A673 (cell line): ENCODE results near the gene ARL14. TPM values are rescaled to one million over a fixed set of nuclear protein-coding genes. Genes with fewer than 3 reads are reported as not detected.

Source experiments
- BruUV-seq: library from RNA; stranded (reverse); fragments of 400-500 nt; replicated peaks from 2 replicates; lab custom pipeline; 2021; lab: Mats Ljungman, UMichigan
- CTCF ChIA-PET: fragments of 300-600 bp; sonication (Branson Sonifier 250); formaldehyde crosslinking; loops from one replicate; lab custom pipeline; 2022; ENCODE audit warnings: antibody characterized with exemption; lab: Charles Lee
- POLR2A ChIA-PET: fragments of 300-600 bp; sonication (Branson Sonifier 250); formaldehyde crosslinking; loops from one replicate; lab custom pipeline; 2022; ENCODE audit warnings: antibody characterized with exemption; ENCODE audit not compliant: low non-redundant PET; lab: Charles Lee
- DNase-seq: peaks from one replicate; pipeline ENCODE4 v3.0.0-alpha.2; 2015; ENCODE audit warnings: low spot score
- H3K27ac ChIP-seq: fragments of 200-600 bp; sonication (generic); 2 replicates; pipeline ENCODE4 v1.5.1; 2016; ENCODE audit warnings: mixed run types, low read depth, mild to moderate bottlenecking, mixed read lengths, antibody characterized with exemption, low read length; ENCODE audit not compliant: poor library complexity, severe bottlenecking
- H3K27me3 ChIP-seq: fragments of 200-600 bp; sonication (generic); replicated peaks from 2 replicates; pipeline ENCODE4 v1.6.1; 2017; ENCODE audit warnings: mixed run types, low read depth, mild to moderate bottlenecking, mixed read lengths, antibody characterized with exemption, low read length; ENCODE audit not compliant: insufficient read depth, poor library complexity
- H3K36me3 ChIP-seq: fragments of 200-600 bp; sonication (generic); 2 replicates; pipeline ENCODE4 v1.6.1; 2016; ENCODE audit warnings: mixed run types, mild to moderate bottlenecking, mixed read lengths, antibody characterized with exemption, low read length; ENCODE audit not compliant: insufficient read depth, poor library complexity, severe bottlenecking
- H3K4me1 ChIP-seq: fragments of 200-600 bp; sonication (generic); 2 replicates; pipeline ENCODE4 v1.6.1; 2017; ENCODE audit warnings: mixed run types, mild to moderate bottlenecking, mixed read lengths, antibody characterized with exemption, low read length; ENCODE audit not compliant: insufficient read depth, poor library complexity, severe bottlenecking
- H3K4me3 ChIP-seq: fragments of 200-600 bp; sonication (generic); 2 replicates; pipeline ENCODE4 v1.5.1; 2016; ENCODE audit warnings: low read depth, mixed run types, mild to moderate bottlenecking, mixed read lengths, low read length; ENCODE audit not compliant: poor library complexity, severe bottlenecking
- H3K9me3 ChIP-seq: fragments of 200-600 bp; sonication (generic); 2 replicates; pipeline ENCODE4 v1.6.1; 2016; ENCODE audit warnings: mixed run types, low read depth, mild to moderate bottlenecking, mixed read lengths, antibody characterized with exemption, low read length; ENCODE audit not compliant: poor library complexity, severe bottlenecking
- EZH2 ChIP-seq: fragments of 200-600 bp; sonication (generic); IDR thresholded peaks from 2 replicates; pipeline ENCODE4 v1.6.1; 2017; ENCODE audit warnings: borderline replicate concordance, low read depth, mild to moderate bottlenecking, mixed read lengths, antibody characterized with exemption, low read length; ENCODE audit not compliant: poor library complexity, severe bottlenecking
- intact Hi-C: fragments of 100-400 bp; cut with micrococcal nuclease; formaldehyde crosslinking; loops from one replicate; pipeline ENCODE4 v1.10.0; 2022; ENCODE audit not compliant: unreplicated experiment
- total RNA-seq: library from RNA; stranded (reverse); gene quantifications from 2 replicates; pipeline ENCODE4 v1.2.3, GENCODE V29; 2021
- TF ChIP-seq, protein P1 (sequence below): fragments of 300-800, 200-600 bp; sonication (generic); conservative IDR thresholded peaks from 2 replicates; pipeline ENCODE4 v1.5.1; 2017; ENCODE audit warnings: low read depth, mild to moderate bottlenecking, antibody characterized with exemption, low read length, moderate library complexity, mixed read lengths

The ARL14 gene
- total RNA-seq, 1 experiment from 2014 or later: not detected

DNA sequence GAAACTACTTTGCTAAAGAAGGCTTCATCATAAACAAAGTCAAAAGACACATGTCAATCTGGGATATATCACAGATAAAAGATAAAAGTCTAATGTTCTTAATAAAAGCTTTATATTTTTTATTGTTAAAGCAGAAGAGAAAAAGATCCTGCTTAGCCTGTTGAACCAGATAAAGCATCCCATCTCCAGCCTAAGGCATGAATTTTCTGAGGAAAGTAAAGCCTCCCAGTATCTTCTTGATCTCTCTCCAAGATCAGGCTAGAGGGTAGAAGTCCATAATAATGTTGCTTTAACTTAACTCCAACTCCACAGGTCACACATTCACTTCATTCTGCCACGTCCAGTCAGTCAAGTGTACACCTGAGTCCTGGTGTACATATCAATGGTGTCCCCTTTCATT, 14.2 kb downstream of the ARL14 start:
- Histone ChIP-seq H3K4me1 (no peaks in the 10 kb centered on the region), H3K27ac (no peak overlapping the region), H3K4me3 (no peak overlapping the region), H3K36me3 (no peaks in the 10 kb centered on the region), H3K27me3 (no peaks in the 10 kb centered on the region), H3K9me3 (no peaks in the 10 kb centered on the region)
- intact Hi-C loops: no loop called here
- BruUV-seq: no TSS peak
- TF ChIP-seq EZH2: no peak
- TF ChIP-seq, protein P1, sequence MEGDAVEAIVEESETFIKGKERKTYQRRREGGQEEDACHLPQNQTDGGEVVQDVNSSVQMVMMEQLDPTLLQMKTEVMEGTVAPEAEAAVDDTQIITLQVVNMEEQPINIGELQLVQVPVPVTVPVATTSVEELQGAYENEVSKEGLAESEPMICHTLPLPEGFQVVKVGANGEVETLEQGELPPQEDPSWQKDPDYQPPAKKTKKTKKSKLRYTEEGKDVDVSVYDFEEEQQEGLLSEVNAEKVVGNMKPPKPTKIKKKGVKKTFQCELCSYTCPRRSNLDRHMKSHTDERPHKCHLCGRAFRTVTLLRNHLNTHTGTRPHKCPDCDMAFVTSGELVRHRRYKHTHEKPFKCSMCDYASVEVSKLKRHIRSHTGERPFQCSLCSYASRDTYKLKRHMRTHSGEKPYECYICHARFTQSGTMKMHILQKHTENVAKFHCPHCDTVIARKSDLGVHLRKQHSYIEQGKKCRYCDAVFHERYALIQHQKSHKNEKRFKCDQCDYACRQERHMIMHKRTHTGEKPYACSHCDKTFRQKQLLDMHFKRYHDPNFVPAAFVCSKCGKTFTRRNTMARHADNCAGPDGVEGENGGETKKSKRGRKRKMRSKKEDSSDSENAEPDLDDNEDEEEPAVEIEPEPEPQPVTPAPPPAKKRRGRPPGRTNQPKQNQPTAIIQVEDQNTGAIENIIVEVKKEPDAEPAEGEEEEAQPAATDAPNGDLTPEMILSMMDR: no peak
- ChIA-PET CTCF (no interaction called here), POLR2A (no interaction called here)
- DNase-seq: no peak

DNA sequence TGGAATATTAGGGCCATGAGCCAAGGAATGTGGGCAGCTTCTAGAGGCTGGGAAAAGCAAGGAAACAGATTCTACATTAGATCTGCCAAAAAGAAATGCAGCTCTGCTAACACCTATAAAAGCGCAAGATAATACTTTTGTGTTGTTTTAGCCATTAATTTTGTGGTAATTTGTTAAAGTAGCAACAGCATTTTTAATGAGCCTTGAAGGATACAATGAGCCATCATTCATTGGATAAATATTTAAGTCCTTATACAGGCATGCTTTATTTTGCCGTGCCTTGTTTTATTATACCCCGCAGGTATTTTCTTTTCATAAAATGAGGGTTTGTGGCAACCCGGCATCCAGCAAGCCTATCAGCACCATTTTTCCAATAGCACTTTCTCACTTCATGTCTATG, 15.0 kb downstream of the ARL14 start:
- intact Hi-C loops: no loop called here
- Histone ChIP-seq H3K27ac (no peak overlapping the region), H3K4me3 (no peak overlapping the region), H3K36me3 (no peaks in the 10 kb centered on the region), H3K9me3 (no peaks in the 10 kb centered on the region), H3K4me1 (no peaks in the 10 kb centered on the region), H3K27me3 (no peaks in the 10 kb centered on the region)
- ChIA-PET CTCF (no interaction called here), POLR2A (no interaction called here)
- no peak for DNase-seq
- BruUV-seq: no TSS peak
- TF ChIP-seq EZH2: no peak

DNA sequence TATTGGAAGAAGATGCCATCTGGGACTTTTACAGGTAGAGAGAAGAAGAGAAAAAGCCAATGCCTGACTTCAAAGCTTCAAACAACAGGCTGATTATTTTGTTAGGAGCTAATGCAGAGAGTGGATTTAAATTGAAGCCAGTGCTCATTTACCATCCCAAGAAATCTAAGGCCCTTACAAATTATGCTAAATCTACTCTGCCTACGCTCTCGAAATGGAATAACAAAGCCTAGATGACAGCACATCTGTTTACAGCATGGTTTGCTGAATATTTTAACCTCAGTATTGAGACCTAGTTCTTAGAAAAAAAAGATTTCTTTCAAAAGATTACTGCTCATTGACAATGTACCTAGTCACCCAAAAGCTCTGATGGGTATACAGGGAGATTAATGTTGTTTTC, 16.2 kb downstream of the ARL14 start:
- Histone ChIP-seq H3K36me3 (no peaks in the 10 kb centered on the region), H3K27ac (no peak overlapping the region), H3K4me1 (no peaks in the 10 kb centered on the region), H3K27me3 (no peaks in the 10 kb centered on the region), H3K9me3 (no peaks in the 10 kb centered on the region), H3K4me3 (no peak overlapping the region)
- DNase-seq: no peak
- ChIA-PET CTCF (no interaction called here), POLR2A (no interaction called here)
- TF ChIP-seq EZH2: no peak
- TF ChIP-seq, protein P1: no peak
- no TSS peak for BruUV-seq
- intact Hi-C loops: no loop called here

DNA sequence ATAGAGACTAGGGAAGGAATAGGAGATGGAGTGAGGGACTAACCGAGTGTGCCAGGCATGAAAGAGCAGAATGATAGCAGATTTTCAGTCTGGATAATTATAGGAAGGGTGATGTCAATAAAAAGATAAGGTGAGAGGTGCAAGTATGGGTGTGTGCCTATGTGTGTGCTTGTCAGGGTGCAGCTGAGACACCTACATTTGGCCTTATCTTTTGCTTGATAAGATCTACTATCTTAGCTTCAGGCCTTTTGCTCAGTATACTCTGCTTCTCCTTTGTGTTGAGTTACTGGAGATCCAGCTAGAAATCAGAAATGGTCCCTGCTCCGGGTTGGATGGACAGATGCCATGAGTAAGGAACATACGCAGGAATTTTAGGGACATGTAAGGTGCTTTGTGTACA, 17.4 kb downstream of the ARL14 start:
- intact Hi-C loops: no loop called here
- no peaks in the 10 kb centered on the region for H3K36me3 ChIP-seq
- TF ChIP-seq, protein P1: no peak
- TF ChIP-seq EZH2: no peak
- ChIA-PET CTCF (no interaction called here), POLR2A (no interaction called here)
- DNase-seq: no peak
- no peak overlapping the region for H3K4me3 ChIP-seq
- H3K27ac ChIP-seq: no peak overlapping the region
- H3K9me3 ChIP-seq: no peaks in the 10 kb centered on the region
- H3K27me3 ChIP-seq: no peaks in the 10 kb centered on the region
- no TSS peak for BruUV-seq
- no peaks in the 10 kb centered on the region for H3K4me1 ChIP-seq
